HepG2 (cell line): ENCODE results near the gene CTAGE1. TPM values are rescaled to one million over a fixed set of nuclear protein-coding genes. Genes with fewer than 3 reads are reported as not detected.

ENCODE experiments used
- ATAC-seq: fragments of 200-7000 bp; cut with Tn5 transposase; 3 replicates; pipeline ENCODE4 v1.9.1; 2020; ENCODE audit warnings: mild to moderate bottlenecking, moderate library complexity
- BruUV-seq: library from RNA; stranded (reverse); fragments of 400-500 nt; replicated peaks from 2 replicates; lab custom pipeline; 2021; lab: Mats Ljungman, UMichigan
- CTCF ChIA-PET: fragments of 300-600 bp; formaldehyde crosslinking; extraction: SDS; loops from one replicate; lab custom pipeline; 2021; ENCODE audit warnings: low total read pairs, inconsistent platforms, low intra/inter-chr PET ratio; lab: Yijun Ruan, JAX
- POLR2A ChIA-PET: fragments of 350-600 bp; sonication (Branson Sonifier 250); formaldehyde crosslinking; loops from one replicate; lab custom pipeline; 2020; ENCODE audit warnings: antibody characterized with exemption, inconsistent platforms; lab: Yijun Ruan, JAX
- DNase-seq: peaks from one replicate; pipeline ENCODE4 v3.0.0-alpha.2; 2015; ENCODE audit warnings: low spot score
- FAIRE-seq: peaks from 3 replicates; lab custom pipeline; 2011; peaks lifted over from hg19 to GRCh38; lab: Jason Lieb, UNC
- H2AFZ ChIP-seq: one replicate; pipeline ENCODE4 v1.6.1; 2011; ENCODE audit warnings: low read length, inconsistent platforms
- H3K27ac ChIP-seq: fragments of 300-600 bp; 3 replicates; pipeline ENCODE4 v1.8.0; 2011; ENCODE audit warnings: mixed run types, mild to moderate bottlenecking, mixed read lengths, low read length, inconsistent platforms; ENCODE audit not compliant: insufficient read depth; ENCODE audit errors: extremely low read length
- H3K27me3 ChIP-seq, 2 experiments: fragments of 200-600 bp in 1 of 2; 2 replicates in 1 of 2; 3 replicates in 1 of 2; pipeline versions ENCODE4 v1.6.0 to v1.8.0; 2011; ENCODE audit warnings: low read length in 2 of 2, mild to moderate bottlenecking in 2 of 2, moderate library complexity in 2 of 2, inconsistent platforms in 1 of 2; ENCODE audit not compliant: insufficient read depth in 2 of 2, control insufficient read depth in 1 of 2
- H3K36me3 ChIP-seq, 2 experiments: fragments of 200-600 bp in 1 of 2; replicated peaks in 1 of 2; 2 replicates in 1 of 2; 3 replicates in 1 of 2; pipeline versions ENCODE4 v1.5.1 to v1.8.0; 2011; ENCODE audit warnings: low read length in 2 of 2, inconsistent platforms in 1 of 2; ENCODE audit not compliant: insufficient read depth in 2 of 2, control insufficient read depth in 1 of 2
- H3K4me1 ChIP-seq: 2 replicates; pipeline ENCODE4 v1.5.1; 2012; ENCODE audit warnings: low read length, inconsistent platforms; ENCODE audit not compliant: insufficient read depth
- H3K4me2 ChIP-seq: 2 replicates; pipeline ENCODE4 v1.6.0; 2011; ENCODE audit warnings: low read depth, low read length, inconsistent platforms
- H3K4me3 ChIP-seq, 3 experiments: fragments of 200-600 bp in 1 of 3; sonication (generic), shearing (Covaris generic) in 1 of 3; replicated peaks in 1 of 3; 2 replicates each; pipeline ENCODE4 v1.5.1; 2011 to 2016; ENCODE audit warnings: low read length in 3 of 3, inconsistent platforms in 2 of 3, low read depth in 2 of 3, mild to moderate bottlenecking in 2 of 3, control low read depth in 1 of 3, mixed read lengths in 1 of 3; ENCODE audit not compliant: insufficient read depth in 1 of 3
- H3K79me2 ChIP-seq: one replicate; pipeline ENCODE4 v1.6.1; 2011; ENCODE audit warnings: low read length, inconsistent platforms; ENCODE audit not compliant: insufficient read depth
- H3K9ac ChIP-seq: 2 replicates; pipeline ENCODE4 v1.6.0; 2011; ENCODE audit warnings: mild to moderate bottlenecking, low read depth, low read length, inconsistent platforms; ENCODE audit not compliant: insufficient read depth
- H3K9me3 ChIP-seq: 2 replicates; pipeline ENCODE4 v1.5.1; 2012; ENCODE audit warnings: mild to moderate bottlenecking, low read length
- H4K20me1 ChIP-seq: 2 replicates; pipeline ENCODE4 v1.6.0; 2011; ENCODE audit warnings: inconsistent platforms, mild to moderate bottlenecking, low read length, moderate library complexity; ENCODE audit not compliant: insufficient read depth
- CBFB ChIP-seq: sonication (generic); formaldehyde crosslinking; IDR thresholded peaks from 2 replicates; pipeline ENCODE4 v1.4.0; 2020; ENCODE audit warnings: missing genetic modification reagents
- HMG20A ChIP-seq: IDR thresholded peaks from 2 replicates; pipeline ENCODE4 v1.6.1; 2016; ENCODE audit warnings: borderline replicate concordance
- KDM1A ChIP-seq: IDR thresholded peaks from 2 replicates; pipeline ENCODE4 v1.6.1; 2016; ENCODE audit warnings: missing compliant biosample characterization
- KMT2B ChIP-seq: IDR thresholded peaks from 2 replicates; pipeline ENCODE4 v1.6.1; 2016; ENCODE audit warnings: missing genetic modification reagents, missing compliant biosample characterization
- NBN ChIP-seq: fragments of 450-650 bp; conservative IDR thresholded peaks from 2 replicates; pipeline ENCODE4 v1.6.1; 2017
- POLR2AphosphoS5 ChIP-seq: IDR thresholded peaks from 2 replicates; pipeline ENCODE4 v1.6.1; 2012; ENCODE audit warnings: low read depth, low read length
- SETDB1 ChIP-seq: sonication (generic); formaldehyde crosslinking; IDR thresholded peaks from 2 replicates; pipeline ENCODE4 v1.5.1; 2020; ENCODE audit warnings: missing genetic modification reagents, mild to moderate bottlenecking, borderline replicate concordance
- STAT5B ChIP-seq: sonication (generic); formaldehyde crosslinking; IDR thresholded peaks from 2 replicates; pipeline ENCODE4 v1.4.0; 2020; ENCODE audit warnings: missing genetic modification reagents
- ZBTB42 ChIP-seq: sonication (generic); formaldehyde crosslinking; IDR thresholded peaks from 2 replicates; pipeline ENCODE4 v1.5.0; 2020; ENCODE audit warnings: mild to moderate bottlenecking, missing genetic modification reagents
- ZC3H13 ChIP-seq: sonication (generic); formaldehyde crosslinking; IDR thresholded peaks from 2 replicates; pipeline ENCODE4 v1.8.1; 2023; ENCODE audit warnings: mild to moderate bottlenecking, missing genetic modification reagents, moderate library complexity
- ZEB1 ChIP-seq: IDR thresholded peaks from 2 replicates; pipeline ENCODE4 v1.6.1; 2012; ENCODE audit warnings: mild to moderate bottlenecking, low read depth, inconsistent platforms; ENCODE audit not compliant: insufficient replicate concordance
- ZNF605 ChIP-seq: sonication (generic); formaldehyde crosslinking; IDR thresholded peaks from 2 replicates; pipeline ENCODE4 v1.8.0; 2022; ENCODE audit warnings: mild to moderate bottlenecking, missing genetic modification reagents
- ZNF670 ChIP-seq: sonication (generic); formaldehyde crosslinking; IDR thresholded peaks from 2 replicates; pipeline ENCODE4 v1.8.0; 2022; ENCODE audit warnings: mild to moderate bottlenecking, missing genetic modification reagents, borderline replicate concordance
- WGBS: methylation state at CpG from one replicate; pipeline ENCODE4 v1.1.6; 2017; ENCODE audit warnings: low lambda C conversion rate; 5-methylcytosine and 5-hydroxymethylcytosine counted together
- in situ Hi-C: cut with HindIII; loops from 2 replicates; pipeline ENCODE4 v1.10.0; 2017; ENCODE audit warnings: low pct_unique_long_range_greater_than_20kb; ENCODE audit not compliant: extremely low pct_ligation_motif_present
- intact Hi-C: fragments of 100-400 bp; cut with micrococcal nuclease; formaldehyde crosslinking; loops from one replicate; pipeline ENCODE4 v1.10.0; 2022; ENCODE audit not compliant: unreplicated experiment
- polyA plus RNA-seq, 8 experiments: library from polyadenylated mRNA; depleted of rRNA in 3 of 8; stranded (reverse) in 7 of 8; unstranded in 1 of 8; fragments of >200 nt; fragmentation: Illumina TruSeq in 4 of 8; extraction: Trizol in 4 of 8; gene quantifications; 2 replicates each; pipeline versions ENCODE4 v1.2.1 to v1.2.3, GENCODE V29; 2011 to 2016; ENCODE audit warnings: low read depth in 4 of 8, missing spikeins in 1 of 8, mixed read lengths in 1 of 8; ENCODE audit not compliant: insufficient read depth in 1 of 8
- total RNA-seq, 5 experiments: library from RNA; depleted of rRNA; stranded (reverse); fragments of >200 nt; fragmentation: Illumina TruSeq; extraction: Trizol; gene quantifications; 2 replicates each; pipeline ENCODE4 v1.2.3, GENCODE V29; 2016; ENCODE audit warnings: low read depth in 1 of 5
- TF ChIP-seq, protein P1 (sequence below): sonication (generic); formaldehyde crosslinking; IDR thresholded peaks from 2 replicates; pipeline ENCODE4 v1.8.0; 2022; ENCODE audit warnings: missing genetic modification reagents, mild to moderate bottlenecking, moderate library complexity, borderline replicate concordance
- TF ChIP-seq, protein P2 (sequence below): sonication (generic); formaldehyde crosslinking; IDR thresholded peaks from 2 replicates; pipeline ENCODE4 v1.5.0; 2020; ENCODE audit warnings: missing genetic modification reagents
- TF ChIP-seq, protein P3 (sequence below): sonication (generic); formaldehyde crosslinking; IDR thresholded peaks from 2 replicates; pipeline ENCODE4 v1.4.0; 2020; ENCODE audit warnings: missing genetic modification reagents
- TF ChIP-seq, protein P4 (sequence below): sonication (generic); formaldehyde crosslinking; IDR thresholded peaks from 2 replicates; pipeline ENCODE4 v1.8.0; 2023; ENCODE audit warnings: mild to moderate bottlenecking, missing genetic modification reagents

Gene CTAGE1
- total and polyA plus RNA-seq, 2 of the 13 experiments (the other 11 are each of a cell fraction or from before 2014, with no cell fraction given) = 0.02 TPM; not detected in 1

DNA sequence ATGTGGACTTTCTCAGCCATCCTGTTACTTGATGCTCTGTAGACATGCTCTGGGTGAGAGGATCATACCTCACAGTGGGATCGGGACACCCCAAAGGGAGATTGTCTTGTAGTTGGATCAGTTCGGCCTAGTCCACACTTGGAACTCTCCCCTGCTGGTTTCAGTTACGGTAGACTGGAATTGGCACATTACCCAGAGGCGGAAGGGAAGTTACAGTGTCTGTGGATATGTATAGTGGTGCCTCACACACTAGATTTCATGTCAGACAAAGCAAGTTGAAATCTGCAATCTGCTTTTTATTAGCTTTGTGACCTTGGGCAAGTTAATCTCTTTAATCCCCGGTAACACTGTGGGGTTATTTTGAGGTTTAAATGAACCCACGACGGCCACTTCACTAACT, 16.2 kb upstream of the CTAGE1 start:
- POLR2A ChIA-PET = no interaction called here
- Histone ChIP-seq H3K9me3 (no peaks in the 10 kb centered on the region), H2AFZ (no peak overlapping the region), H3K4me1 (no peaks in the 10 kb centered on the region), H3K27me3 (no peaks in the 10 kb centered on the region; a peak in 1 of 5 replicates), H3K9ac (no peak overlapping the region), H3K36me3 (no peaks in the 10 kb centered on the region)
- DNase-seq = no peak
- no peak for ATAC-seq
- FAIRE-seq = no peak
- no peak for TF ChIP-seq ZC3H13
- no peak for TF ChIP-seq KDM1A
- TF ChIP-seq SETDB1 (CRISPR knock-in tag) = no peak
- TF ChIP-seq ZBTB42 (CRISPR knock-in tag) = no peak
- TF ChIP-seq, protein P1, sequence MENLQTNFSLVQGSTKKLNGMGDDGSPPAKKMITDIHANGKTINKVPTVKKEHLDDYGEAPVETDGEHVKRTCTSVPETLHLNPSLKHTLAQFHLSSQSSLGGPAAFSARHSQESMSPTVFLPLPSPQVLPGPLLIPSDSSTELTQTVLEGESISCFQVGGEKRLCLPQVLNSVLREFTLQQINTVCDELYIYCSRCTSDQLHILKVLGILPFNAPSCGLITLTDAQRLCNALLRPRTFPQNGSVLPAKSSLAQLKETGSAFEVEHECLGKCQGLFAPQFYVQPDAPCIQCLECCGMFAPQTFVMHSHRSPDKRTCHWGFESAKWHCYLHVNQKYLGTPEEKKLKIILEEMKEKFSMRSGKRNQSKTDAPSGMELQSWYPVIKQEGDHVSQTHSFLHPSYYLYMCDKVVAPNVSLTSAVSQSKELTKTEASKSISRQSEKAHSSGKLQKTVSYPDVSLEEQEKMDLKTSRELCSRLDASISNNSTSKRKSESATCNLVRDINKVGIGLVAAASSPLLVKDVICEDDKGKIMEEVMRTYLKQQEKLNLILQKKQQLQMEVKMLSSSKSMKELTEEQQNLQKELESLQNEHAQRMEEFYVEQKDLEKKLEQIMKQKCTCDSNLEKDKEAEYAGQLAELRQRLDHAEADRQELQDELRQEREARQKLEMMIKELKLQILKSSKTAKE (CRISPR knock-in tag) = no peak
- TF ChIP-seq, protein P2, sequence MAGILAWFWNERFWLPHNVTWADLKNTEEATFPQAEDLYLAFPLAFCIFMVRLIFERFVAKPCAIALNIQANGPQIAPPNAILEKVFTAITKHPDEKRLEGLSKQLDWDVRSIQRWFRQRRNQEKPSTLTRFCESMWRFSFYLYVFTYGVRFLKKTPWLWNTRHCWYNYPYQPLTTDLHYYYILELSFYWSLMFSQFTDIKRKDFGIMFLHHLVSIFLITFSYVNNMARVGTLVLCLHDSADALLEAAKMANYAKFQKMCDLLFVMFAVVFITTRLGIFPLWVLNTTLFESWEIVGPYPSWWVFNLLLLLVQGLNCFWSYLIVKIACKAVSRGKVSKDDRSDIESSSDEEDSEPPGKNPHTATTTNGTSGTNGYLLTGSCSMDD (CRISPR knock-in tag) = no peak
- TF ChIP-seq, protein P3, sequence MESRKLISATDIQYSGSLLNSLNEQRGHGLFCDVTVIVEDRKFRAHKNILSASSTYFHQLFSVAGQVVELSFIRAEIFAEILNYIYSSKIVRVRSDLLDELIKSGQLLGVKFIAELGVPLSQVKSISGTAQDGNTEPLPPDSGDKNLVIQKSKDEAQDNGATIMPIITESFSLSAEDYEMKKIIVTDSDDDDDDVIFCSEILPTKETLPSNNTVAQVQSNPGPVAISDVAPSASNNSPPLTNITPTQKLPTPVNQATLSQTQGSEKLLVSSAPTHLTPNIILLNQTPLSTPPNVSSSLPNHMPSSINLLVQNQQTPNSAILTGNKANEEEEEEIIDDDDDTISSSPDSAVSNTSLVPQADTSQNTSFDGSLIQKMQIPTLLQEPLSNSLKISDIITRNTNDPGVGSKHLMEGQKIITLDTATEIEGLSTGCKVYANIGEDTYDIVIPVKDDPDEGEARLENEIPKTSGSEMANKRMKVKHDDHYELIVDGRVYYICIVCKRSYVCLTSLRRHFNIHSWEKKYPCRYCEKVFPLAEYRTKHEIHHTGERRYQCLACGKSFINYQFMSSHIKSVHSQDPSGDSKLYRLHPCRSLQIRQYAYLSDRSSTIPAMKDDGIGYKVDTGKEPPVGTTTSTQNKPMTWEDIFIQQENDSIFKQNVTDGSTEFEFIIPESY (CRISPR knock-in tag) = no peak
- TF ChIP-seq ZNF605 = no peak
- no peak for TF ChIP-seq KMT2B (CRISPR knock-in tag)
- TF ChIP-seq, protein P4, sequence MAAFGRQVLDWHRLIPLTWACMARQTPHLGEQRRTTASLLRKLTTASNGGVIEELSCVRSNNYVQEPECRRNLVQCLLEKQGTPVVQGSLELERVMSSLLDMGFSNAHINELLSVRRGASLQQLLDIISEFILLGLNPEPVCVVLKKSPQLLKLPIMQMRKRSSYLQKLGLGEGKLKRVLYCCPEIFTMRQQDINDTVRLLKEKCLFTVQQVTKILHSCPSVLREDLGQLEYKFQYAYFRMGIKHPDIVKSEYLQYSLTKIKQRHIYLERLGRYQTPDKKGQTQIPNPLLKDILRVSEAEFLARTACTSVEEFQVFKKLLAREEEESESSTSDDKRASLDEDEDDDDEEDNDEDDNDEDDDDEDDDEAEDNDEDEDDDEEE = no peak
- no peak for TF ChIP-seq STAT5B
- no peak for TF ChIP-seq ZNF670 (CRISPR knock-in tag)
- no peak for TF ChIP-seq ZEB1
- no peak for TF ChIP-seq POLR2AphosphoS5
- TF ChIP-seq CBFB (CRISPR knock-in tag) = no peak
- TF ChIP-seq HMG20A = no peak
- TF ChIP-seq NBN = no peak
- TF ChIP-seq, all 625 proteins: peak for 0
- 59% methylated on average over 7 of the region's 7 CpGs for WGBS
- CTCF ChIA-PET = no interaction called here
- no TSS peak for BruUV-seq
- intact Hi-C loops (no loop called here), in situ Hi-C loops (no loop called here)
- no peak overlapping the region for H3K27ac ChIP-seq
- H4K20me1 ChIP-seq = no peaks in the 10 kb centered on the region
- no peak overlapping the region for H3K4me2 ChIP-seq
- H3K4me3 ChIP-seq = no peak overlapping the region
- no peaks in the 10 kb centered on the region for H3K79me2 ChIP-seq
